ENCODE data around the gene PSTPIP1. TPM values are rescaled to one million over a fixed set of nuclear protein-coding genes. Genes with fewer than 3 reads are reported as not detected.

PSTPIP1 gene
- total and polyA plus RNA-seq, 2 donors (not counting 1 experiment from before 2014, with no cell fraction given) = 0.56 to 1.5 TPM

DNA sequence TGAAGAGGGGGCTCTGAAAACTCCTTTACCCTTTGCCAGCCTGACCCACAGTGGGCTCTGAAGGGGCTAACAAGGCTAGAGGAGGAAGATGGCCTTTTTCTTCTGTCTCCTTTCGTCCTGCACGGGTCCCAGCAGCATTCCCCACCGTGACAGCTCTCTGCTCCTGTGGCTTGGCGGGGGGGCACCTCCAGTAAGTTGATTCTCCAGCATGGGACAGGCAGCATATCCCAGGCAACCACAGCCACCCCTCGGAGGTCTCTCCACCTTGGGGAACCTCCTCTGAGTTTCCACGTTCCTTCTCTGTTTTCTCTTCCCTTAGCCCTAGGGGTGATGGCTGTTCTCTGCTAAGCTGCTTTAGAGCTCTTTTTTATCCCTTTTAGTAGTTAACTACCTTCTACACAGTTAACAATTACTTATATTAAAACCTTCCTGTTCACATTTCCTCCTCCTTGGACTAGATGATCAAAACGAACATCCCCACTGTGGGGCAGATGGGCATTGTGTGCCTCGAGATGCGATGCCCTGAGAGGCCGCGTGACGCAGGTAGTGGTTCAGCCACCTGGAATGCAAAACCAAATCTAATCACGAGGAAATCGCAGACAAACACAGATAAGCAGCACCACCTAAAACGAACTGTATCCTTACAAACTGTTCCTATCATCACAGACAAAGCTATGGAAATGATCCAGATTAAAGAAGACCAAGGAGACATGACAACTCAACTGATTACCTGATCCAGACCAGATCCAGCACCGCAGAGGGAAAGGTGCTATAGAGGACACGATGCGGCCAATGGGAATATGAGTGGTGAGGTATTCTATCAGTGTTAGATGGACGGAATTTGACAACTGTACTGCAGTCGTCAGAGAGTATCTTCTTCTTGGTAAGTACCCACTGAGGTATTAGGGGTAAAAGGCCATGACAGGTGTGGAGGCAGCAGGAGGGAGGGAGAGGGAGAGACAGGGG, 48.3 kb downstream of the PSTPIP1 start:
- Histone ChIP-seq H3K4me1 (ENCODE audit: control insufficient read depth, extremely low read depth, insufficient read depth, low read length) (no peaks in the 10 kb centered on the region), H3K9me3 (ENCODE audit: control insufficient read depth, insufficient read depth, low read depth, low read length) (no peaks in the 10 kb centered on the region), H3K36me3 (ENCODE audit: control insufficient read depth, insufficient read depth, low read length) (peaks cover 7% of the 10 kb centered on the region), H3K4me2 (ENCODE audit: extremely low read depth, insufficient read depth, low read length) (no peak overlapping the region), H3K79me2 (ENCODE audit: control insufficient read depth, insufficient read depth, low read length) (no peaks in the 10 kb centered on the region), H3K9ac (ENCODE audit: insufficient read depth, low read length) (no peak overlapping the region), H2AFZ (ENCODE audit: low read length) (no peak overlapping the region), H3K4me3 (replicated peaks in 1 of 4; ENCODE audit: control extremely low read depth in 1 of 4, insufficient read depth in 1 of 4, low read depth in 3 of 4, low read length in 4 of 4) (no peak overlapping the region), H3K27ac (ENCODE audit: insufficient read depth, low read length) (no peak overlapping the region), H4K20me1 (ENCODE audit: control insufficient read depth, extremely low read depth, insufficient read depth, low read length) (no peaks in the 10 kb centered on the region), H3K27me3 (ENCODE audit: control insufficient read depth, insufficient read depth, low read length) (no peaks in the 10 kb centered on the region)
- TF ChIP-seq EZH2 (IDR thresholded peaks at IDR 0.05; ENCODE audit: low read length, missing control alignments) = no peak
- DNase-seq (ENCODE audit: low read depth in 2 of 2) = no peak

DNA sequence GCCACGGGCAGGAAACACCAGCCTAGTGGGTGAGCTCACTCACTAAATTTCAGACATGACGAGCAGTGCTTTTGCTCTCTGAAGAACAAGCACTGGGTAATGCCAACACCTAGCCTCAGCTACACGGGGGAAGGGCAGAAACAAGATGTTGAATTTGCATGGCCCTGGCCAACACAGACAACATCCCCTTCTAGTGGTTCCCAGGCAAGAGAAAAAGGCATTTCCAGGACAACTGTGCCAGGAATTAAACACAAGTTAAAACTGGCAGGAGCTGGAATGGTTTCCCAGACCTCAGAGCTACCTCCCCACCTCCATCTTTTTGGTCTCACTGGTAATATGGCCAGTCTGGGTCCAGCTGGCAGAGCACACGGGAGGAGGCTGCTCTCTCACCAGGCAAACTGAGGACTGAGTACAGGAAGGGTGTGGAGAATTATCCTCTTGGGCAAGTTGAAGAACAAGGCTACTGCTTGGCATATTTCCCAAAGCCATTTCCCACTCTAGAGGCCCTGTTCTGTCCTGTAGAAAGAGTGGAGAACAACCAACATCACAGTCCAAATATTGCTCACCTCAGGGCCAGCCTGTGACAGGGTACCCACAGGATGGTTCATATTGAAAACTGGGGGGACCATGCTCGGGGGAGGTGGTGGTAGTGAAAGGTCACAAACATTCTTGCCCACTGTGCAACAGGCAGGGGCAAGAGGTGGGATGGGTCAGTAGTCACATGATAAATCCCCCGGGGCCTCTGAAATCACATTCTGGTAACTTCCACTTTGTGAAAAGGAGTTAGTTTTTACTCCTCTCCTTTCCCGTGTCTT, 49.5 kb downstream of the PSTPIP1 start:
- H3K4me3 ChIP-seq (replicated peaks in 1 of 4; ENCODE audit: control extremely low read depth in 1 of 4, insufficient read depth in 1 of 4, low read depth in 3 of 4, low read length in 4 of 4) = no peak overlapping the region
- no peak overlapping the region for H2AFZ ChIP-seq (ENCODE audit: low read length)
- DNase-seq (ENCODE audit: low read depth in 2 of 2) = no peak
- no peaks in the 10 kb centered on the region for H3K79me2 ChIP-seq (ENCODE audit: control insufficient read depth, insufficient read depth, low read length)
- H3K9ac ChIP-seq (ENCODE audit: insufficient read depth, low read length) = no peak overlapping the region
- TF ChIP-seq CTCF (conservative IDR thresholded peaks at IDR 0.05 in 1 of 2, IDR thresholded peaks at IDR 0.05 in 1 of 2; ENCODE audit: low read depth in 1 of 2, low read length in 2 of 2) (no peak), EZH2 (IDR thresholded peaks at IDR 0.05; ENCODE audit: low read length, missing control alignments) (no peak)
- H3K9me3 ChIP-seq (ENCODE audit: control insufficient read depth, insufficient read depth, low read depth, low read length) = no peaks in the 10 kb centered on the region
- H3K27me3 ChIP-seq (ENCODE audit: control insufficient read depth, insufficient read depth, low read length) = no peaks in the 10 kb centered on the region
- no peak overlapping the region for H3K27ac ChIP-seq (ENCODE audit: insufficient read depth, low read length)
- no peaks in the 10 kb centered on the region for H3K4me1 ChIP-seq (ENCODE audit: control insufficient read depth, extremely low read depth, insufficient read depth, low read length)
- H4K20me1 ChIP-seq (ENCODE audit: control insufficient read depth, extremely low read depth, insufficient read depth, low read length) = peaks cover 1% of the 10 kb centered on the region
- no peak overlapping the region for H3K4me2 ChIP-seq (ENCODE audit: extremely low read depth, insufficient read depth, low read length)
- H3K36me3 ChIP-seq (ENCODE audit: control insufficient read depth, insufficient read depth, low read length) = peaks cover 7% of the 10 kb centered on the region

- Histone ChIP-seq H3K4me2 (ENCODE audit: extremely low read depth, insufficient read depth, low read length) (no peak overlapping the region), H3K27ac (ENCODE audit: insufficient read depth, low read length) (no peak overlapping the region), H3K27me3 (ENCODE audit: control insufficient read depth, insufficient read depth, low read length) (no peaks in the 10 kb centered on the region), H4K20me1 (ENCODE audit: control insufficient read depth, extremely low read depth, insufficient read depth, low read length) (peaks cover 1% of the 10 kb centered on the region), H3K4me3 (replicated peaks in 1 of 4; ENCODE audit: control extremely low read depth in 1 of 4, insufficient read depth in 1 of 4, low read depth in 3 of 4, low read length in 4 of 4) (no peak overlapping the region), H3K79me2 (ENCODE audit: control insufficient read depth, insufficient read depth, low read length) (no peaks in the 10 kb centered on the region), H3K9ac (ENCODE audit: insufficient read depth, low read length) (no peak overlapping the region), H3K4me1 (ENCODE audit: control insufficient read depth, extremely low read depth, insufficient read depth, low read length) (no peaks in the 10 kb centered on the region), H3K9me3 (ENCODE audit: control insufficient read depth, insufficient read depth, low read depth, low read length) (no peaks in the 10 kb centered on the region), H3K36me3 (ENCODE audit: control insufficient read depth, insufficient read depth, low read length) (peaks cover 7% of the 10 kb centered on the region), H2AFZ (ENCODE audit: low read length) (no peak overlapping the region)
- no peak for TF ChIP-seq EZH2 (IDR thresholded peaks at IDR 0.05; ENCODE audit: low read length, missing control alignments)
- no peak for TF ChIP-seq CTCF (conservative IDR thresholded peaks at IDR 0.05 in 1 of 2, IDR thresholded peaks at IDR 0.05 in 1 of 2; ENCODE audit: low read depth in 1 of 2, low read length in 2 of 2)
- DNase-seq (ENCODE audit: low read depth in 2 of 2) = no peak
Measured at GRCh38 chr15:77045985-77046384, 51.1 kb downstream of the PSTPIP1 start.
